ENCODE measurements around the gene ARHGEF4. TPM values are rescaled to one million over a fixed set of nuclear protein-coding genes. Genes with fewer than 3 reads are reported as not detected.
"Not testable (repeated sequence)": the region's sequence is repeated elsewhere in the genome, so short reads cannot be mapped to it uniquely, and the experiment has no call there.

Gene ARHGEF4
- total RNA-seq, 2 donors from 2014 or later: 0.63 to 1.7 TPM

GRCh38 chr2:131064589-131065512 lies 228.1 kb downstream of the ARHGEF4 start:
- no peak for ATAC-seq (replicated peaks in 1 of 2)
- Mint-ChIP-seq H3K27ac (peak overlapping the region; percentile 6), H3K9me3 (no peaks in the 10 kb centered on the region), H3K27me3 (ENCODE audit: low read depth) (no peaks in the 10 kb centered on the region), H3K4me1 (ENCODE audit: low read depth) (peaks cover 25% of the 10 kb centered on the region), H3K4me3 (no peak overlapping the region), H3K36me3 (ENCODE audit: insufficient read depth in 2 of 2) (peaks cover 5 to 27% of the 10 kb centered on the region in 2 donors)
- DNase-seq: no peak

- no peak overlapping the region for H3K27ac Mint-ChIP-seq
- H3K4me3 Mint-ChIP-seq: no peak overlapping the region
- peaks cover 9 to 26% of the 10 kb centered on the region in 2 donors for H3K36me3 Mint-ChIP-seq (ENCODE audit: insufficient read depth in 2 of 2)
- no peaks in the 10 kb centered on the region for H3K9me3 Mint-ChIP-seq
- no peaks in the 10 kb centered on the region for H3K27me3 Mint-ChIP-seq (ENCODE audit: low read depth)
- H3K4me1 Mint-ChIP-seq (ENCODE audit: low read depth): peaks cover 7% of the 10 kb centered on the region
- DNase-seq (no peak), ATAC-seq (replicated peaks in 1 of 2) (no peak)
These were observed 230.9 kb downstream of the ARHGEF4 start for GRCh38 chr2:131067465-131068125.

GRCh38 chr2:131068172-131068571 lies 231.5 kb downstream of the ARHGEF4 start:
- H3K36me3 Mint-ChIP-seq (ENCODE audit: insufficient read depth in 2 of 2): peaks cover 9 to 26% of the 10 kb centered on the region in 2 donors
- ATAC-seq (replicated peaks in 1 of 2); DNase-seq; H3K4me3 Mint-ChIP-seq; H3K4me1 Mint-ChIP-seq (ENCODE audit: low read depth); H3K27ac Mint-ChIP-seq; H3K9me3 Mint-ChIP-seq; H3K27me3 Mint-ChIP-seq (ENCODE audit: low read depth): not testable (repeated sequence)

- not testable (repeated sequence) for ATAC-seq (replicated peaks in 1 of 2); H3K27me3 Mint-ChIP-seq (ENCODE audit: low read depth); H3K9me3 Mint-ChIP-seq; H3K4me3 Mint-ChIP-seq; DNase-seq
- Mint-ChIP-seq H3K27ac (peak overlapping the region; percentile 51), H3K4me1 (ENCODE audit: low read depth) (peaks cover 25% of the 10 kb centered on the region), H3K36me3 (ENCODE audit: insufficient read depth in 2 of 2) (peaks cover 11 to 28% of the 10 kb centered on the region in 2 donors)
These were observed 238.9 kb downstream of the ARHGEF4 start for GRCh38 chr2:131075578-131075977.

GRCh38 chr2:131076707-131077106 lies 240.0 kb downstream of the ARHGEF4 start:
- ATAC-seq (replicated peaks in 1 of 2) (no peak), DNase-seq (no peak)
- Mint-ChIP-seq H3K4me1 (ENCODE audit: low read depth) (peaks cover 25% of the 10 kb centered on the region), H3K4me3 (no peak overlapping the region), H3K27ac (no peak overlapping the region), H3K9me3 (no peaks in the 10 kb centered on the region), H3K27me3 (ENCODE audit: low read depth) (no peaks in the 10 kb centered on the region), H3K36me3 (ENCODE audit: insufficient read depth in 2 of 2) (peaks cover 12 to 33% of the 10 kb centered on the region in 2 donors)

GRCh38 chr2:131077182-131077846 lies 240.6 kb downstream of the ARHGEF4 start:
- peaks cover 12 to 36% of the 10 kb centered on the region in 2 donors for H3K36me3 Mint-ChIP-seq (ENCODE audit: insufficient read depth in 2 of 2)
- ATAC-seq (replicated peaks in 1 of 2) (no peak), DNase-seq (no peak)
- H3K27me3 Mint-ChIP-seq (ENCODE audit: low read depth): no peaks in the 10 kb centered on the region
- H3K4me1 Mint-ChIP-seq (ENCODE audit: low read depth): peaks cover 25% of the 10 kb centered on the region
- peak overlapping the region; percentile 61 for H3K27ac Mint-ChIP-seq
- no peak overlapping the region for H3K4me3 Mint-ChIP-seq
- H3K9me3 Mint-ChIP-seq: no peaks in the 10 kb centered on the region

- peaks cover 25% of the 10 kb centered on the region for H3K4me1 Mint-ChIP-seq (ENCODE audit: low read depth)
- H3K27ac Mint-ChIP-seq: peak overlapping the region; percentile 61
- H3K27me3 Mint-ChIP-seq (ENCODE audit: low read depth): no peaks in the 10 kb centered on the region
- H3K9me3 Mint-ChIP-seq: no peaks in the 10 kb centered on the region
- DNase-seq (no peak), ATAC-seq (replicated peaks in 1 of 2) (no peak)
- peaks cover 12 to 36% of the 10 kb centered on the region in 2 donors for H3K36me3 Mint-ChIP-seq (ENCODE audit: insufficient read depth in 2 of 2)
- H3K4me3 Mint-ChIP-seq: no peak overlapping the region
These were observed 241.3 kb downstream of the ARHGEF4 start for GRCh38 chr2:131077966-131078365.

GRCh38 chr2:131079931-131080330 lies 243.2 kb downstream of the ARHGEF4 start:
- not testable (repeated sequence) for H3K4me3 Mint-ChIP-seq; ATAC-seq (replicated peaks in 1 of 2); DNase-seq; H3K9me3 Mint-ChIP-seq; H3K27me3 Mint-ChIP-seq (ENCODE audit: low read depth)
- peak overlapping the region; percentile 63 for H3K27ac Mint-ChIP-seq
- H3K4me1 Mint-ChIP-seq (ENCODE audit: low read depth): peaks cover 27% of the 10 kb centered on the region
- H3K36me3 Mint-ChIP-seq (ENCODE audit: insufficient read depth in 2 of 2): peaks cover 15 to 34% of the 10 kb centered on the region in 2 donors

- Mint-ChIP-seq H3K4me1 (ENCODE audit: low read depth) (peaks cover 30% of the 10 kb centered on the region), H3K27me3 (ENCODE audit: low read depth) (no peaks in the 10 kb centered on the region), H3K9me3 (no peaks in the 10 kb centered on the region), H3K27ac (peak overlapping the region; percentile 87), H3K36me3 (ENCODE audit: insufficient read depth in 2 of 2) (peaks cover 13 to 30% of the 10 kb centered on the region in 2 donors), H3K4me3 (no peak overlapping the region)
- no peak for DNase-seq
- ATAC-seq (replicated peaks in 1 of 2): no peak
These were observed 244.5 kb downstream of the ARHGEF4 start for GRCh38 chr2:131081190-131081589.

- Mint-ChIP-seq H3K27me3 (ENCODE audit: low read depth) (no peaks in the 10 kb centered on the region), H3K4me3 (no peak overlapping the region), H3K27ac (no peak overlapping the region), H3K9me3 (no peaks in the 10 kb centered on the region), H3K36me3 (ENCODE audit: insufficient read depth in 2 of 2) (peaks cover 16 to 45% of the 10 kb centered on the region in 2 donors), H3K4me1 (ENCODE audit: low read depth) (peaks cover 39% of the 10 kb centered on the region)
- no peak for DNase-seq
- ATAC-seq (replicated peaks in 1 of 2): no peak
These were observed 248.9 kb downstream of the ARHGEF4 start for GRCh38 chr2:131085646-131086045.

GRCh38 chr2:131092458-131093005 lies 255.8 kb downstream of the ARHGEF4 start:
- Mint-ChIP-seq H3K27me3 (ENCODE audit: low read depth) (no peaks in the 10 kb centered on the region), H3K27ac (peak overlapping the region; percentile 98), H3K4me1 (ENCODE audit: low read depth) (peaks cover 34% of the 10 kb centered on the region), H3K9me3 (no peaks in the 10 kb centered on the region), H3K36me3 (ENCODE audit: insufficient read depth in 2 of 2) (peaks cover 7 to 26% of the 10 kb centered on the region in 2 donors), H3K4me3 (peak overlapping the region; percentile 79 to 95)
- ATAC-seq (replicated peaks in 1 of 2) (no peak), DNase-seq (no peak)

- ATAC-seq (replicated peaks in 1 of 2): peak; percentile 88 to 91
- Mint-ChIP-seq H3K4me3 (peak within 1 kb of the TSS; percentile 93 to 95), H3K27me3 (ENCODE audit: low read depth) (no peaks in the 10 kb centered on the region), H3K27ac (peak within 1 kb of the TSS; percentile 98), H3K4me1 (ENCODE audit: low read depth) (peaks cover 34% of the 10 kb centered on the region), H3K9me3 (no peaks in the 10 kb centered on the region), H3K36me3 (ENCODE audit: insufficient read depth in 2 of 2) (peaks cover 4 to 21% of the 10 kb centered on the region in 2 donors)
- DNase-seq: peak; percentile 89 to 92
These were observed 256.4 kb downstream of the ARHGEF4 start, which contains the start of gene FAM168B for GRCh38 chr2:131093006-131093695. Gene FAM168B, minus strand, starts transcription at chr2:131093460. Its CDS starts 10,814 bp downstream, at chr2:131082646.
